K562 (cell line): ENCODE data around the gene MAGIX. TPM values are rescaled to one million over a fixed set of nuclear protein-coding genes. Genes with fewer than 3 reads are reported as not detected.
A peak's percentile ranks its signal among the peaks of the same experiment; 100 is the strongest.

Source experiments
- BDP1 ChIP-seq: IDR thresholded peaks from 3 replicates; pipeline ENCODE4 v1.6.1; 2011; ENCODE audit not compliant: insufficient read length, insufficient read depth
- ELF1 ChIP-seq: fragments of 200-800 bp; sonication (Bioruptor generic); IDR thresholded peaks from 2 replicates; pipeline ENCODE4 v1.6.1; 2016; ENCODE audit warnings: missing genetic modification characterization, missing compliant biosample characterization
- ELK3 ChIP-seq: fragments of 450-650 bp; formaldehyde crosslinking; IDR thresholded peaks from 2 replicates; pipeline ENCODE4 v1.4.0; 2020; ENCODE audit warnings: mild to moderate bottlenecking
- GTF2B ChIP-seq: IDR thresholded peaks from 2 replicates; pipeline ENCODE4 v1.6.1; 2011; ENCODE audit not compliant: insufficient read length; ENCODE audit errors: extremely low read depth
- HDAC6 ChIP-seq: IDR thresholded peaks from 2 replicates; pipeline ENCODE4 v1.6.1; 2012; ENCODE audit warnings: low read depth, mild to moderate bottlenecking, control low read depth, inconsistent platforms, low read length, moderate library complexity
- MYC ChIP-seq, 2 experiments: fragments of 250-450 bp in 1 of 2; sonication (Bioruptor Pico) in 1 of 2; IDR thresholded peaks; 2 replicates each; pipeline versions ENCODE4 v1.5.1 to v1.6.1; 2012 to 2021; ENCODE audit warnings: low read depth in 2 of 2, borderline replicate concordance in 1 of 2, improper control_type of control experiment in 1 of 2, low read length in 1 of 2, mild to moderate bottlenecking in 1 of 2, moderate library complexity in 1 of 2
- NFYB ChIP-seq: IDR thresholded peaks from 2 replicates; pipeline ENCODE4 v1.6.1; 2011; ENCODE audit warnings: mild to moderate bottlenecking, moderate library complexity; ENCODE audit not compliant: insufficient read length; ENCODE audit errors: extremely low read depth
- RBM15 ChIP-seq: fragments of 200-400 bp; formaldehyde crosslinking; IDR thresholded peaks from 2 replicates; pipeline ENCODE4 v1.6.1; 2018; ENCODE audit warnings: mild to moderate bottlenecking, low read length, moderate library complexity; ENCODE audit not compliant: insufficient read depth
- RERE ChIP-seq: sonication (generic); formaldehyde crosslinking; IDR thresholded peaks from 2 replicates; pipeline ENCODE4 v1.8.0; 2023; ENCODE audit warnings: missing genetic modification reagents, mild to moderate bottlenecking, borderline replicate concordance
- SIN3A ChIP-seq, 2 experiments: fragments of 150-350 bp in 1 of 2; IDR thresholded peaks; 2 replicates each; pipeline ENCODE4 v1.6.1; 2011 to 2016; ENCODE audit warnings: borderline replicate concordance in 2 of 2, low read depth in 2 of 2, low read length in 2 of 2, mild to moderate bottlenecking in 2 of 2, moderate library complexity in 2 of 2; ENCODE audit not compliant: control insufficient read depth in 1 of 2
- SMARCA4 ChIP-seq: fragments of 450-650 bp; IDR thresholded peaks from 2 replicates; pipeline ENCODE4 v1.6.1; 2016
- SREBF2 ChIP-seq: sonication (generic); formaldehyde crosslinking; IDR thresholded peaks from 2 replicates; pipeline ENCODE4 v1.4.0; 2020; ENCODE audit warnings: mild to moderate bottlenecking, missing genetic modification reagents
- TBL1XR1 ChIP-seq, 2 experiments: IDR thresholded peaks; 2 replicates each; pipeline ENCODE4 v1.6.1; 2012; ENCODE audit warnings: improper control_type of control experiment in 2 of 2, low read length in 2 of 2, mild to moderate bottlenecking in 1 of 2
- USF1 ChIP-seq: sonication (generic); formaldehyde crosslinking; IDR thresholded peaks from 2 replicates; pipeline ENCODE4 v1.9.0; 2022; ENCODE audit warnings: mild to moderate bottlenecking, missing genetic modification reagents
- ZNF3 ChIP-seq: fragments of 250-450 bp; sonication (Bioruptor Pico); IDR thresholded peaks from 2 replicates; pipeline ENCODE4 v1.5.0; 2021; ENCODE audit warnings: mild to moderate bottlenecking, moderate library complexity
- ZNF311 ChIP-seq: fragments of 250-450 bp; sonication (Bioruptor Pico); IDR thresholded peaks from 2 replicates; pipeline ENCODE4 v1.4.0; 2020; ENCODE audit warnings: mild to moderate bottlenecking, moderate library complexity
- ZNF384 ChIP-seq: IDR thresholded peaks from 2 replicates; pipeline ENCODE4 v1.6.1; 2012; ENCODE audit warnings: low read depth, low read length, improper control_type of control experiment
- ZNF584 ChIP-seq: fragments of 200-800 bp; sonication (Bioruptor generic); IDR thresholded peaks from 2 replicates; pipeline ENCODE4 v1.6.1; 2016; ENCODE audit warnings: low read depth, mild to moderate bottlenecking, missing genetic modification characterization, missing compliant biosample characterization
- ZNF696 ChIP-seq: fragments of 250-450 bp; sonication (Bioruptor Pico); conservative IDR thresholded peaks from 2 replicates; pipeline ENCODE4 v1.4.0; 2020; ENCODE audit warnings: mild to moderate bottlenecking, moderate library complexity
- polyA plus RNA-seq, 8 experiments: library from polyadenylated mRNA; depleted of rRNA in 4 of 8; stranded (reverse) in 5 of 8; unstranded in 3 of 8; fragments of >200 nt; fragmentation: Nextera tagmentation in 2 of 8; fragmentation: Illumina TruSeq in 1 of 8; extraction: Ambion mirVana in 2 of 8; extraction: Trizol in 1 of 8; gene quantifications; 2 replicates each; pipeline versions ENCODE4 v1.2.1 to v1.2.3, GENCODE V29; 2011 to 2014; ENCODE audit warnings: inconsistent platforms in 1 of 8, missing spikeins in 1 of 8
- total RNA-seq, 7 experiments: library from RNA; depleted of rRNA in 6 of 7; stranded (reverse); fragments of >200 nt in 6 of 7; fragmentation: Illumina TruSeq in 2 of 7; extraction: Trizol in 2 of 7; gene quantifications; 2 replicates each; pipeline versions ENCODE4 v1.2.1 to v1.2.3, GENCODE V29; 2011 to 2021; ENCODE audit warnings: low replicate concordance in 1 of 7

Gene MAGIX
- total and polyA plus RNA-seq, 9 of the 15 experiments (the other 6 are each of a cell fraction or from before 2014, with no cell fraction given) = 0.08 to 3.5 (median 0.47) TPM

- no peak for TF ChIP-seq RBM15
- no peak for TF ChIP-seq ZNF584 (CRISPR knock-in tag)
- TF ChIP-seq ELF1 (tag) = no peak
- no peak for TF ChIP-seq SMARCA4
- no peak for TF ChIP-seq USF1 (CRISPR knock-in tag)
- TF ChIP-seq ZNF311 (CRISPR knock-in tag) = no peak
- no peak; the same call in 1 of the 2 replicates for TF ChIP-seq MYC (IDR thresholded peaks at IDR 0.05; ENCODE audit: low read depth, low read length)
- TF ChIP-seq MYC (CRISPR knock-in tag; IDR thresholded peaks at IDR 0.05; ENCODE audit: borderline replicate concordance, low read depth) = no peak
- no peak for TF ChIP-seq ZNF384
- TF ChIP-seq ZNF696 (CRISPR knock-in tag) = no peak
- TF ChIP-seq ZNF3 = no peak
- 0 out of 2 replicates have a peak, but pooled peaks have one; percentile 64 for TF ChIP-seq SREBF2 (CRISPR knock-in tag)
- no peak for TF ChIP-seq SIN3A (IDR thresholded peaks at IDR 0.05; ENCODE audit: borderline replicate concordance in 2 of 2, control insufficient read depth in 1 of 2, low read depth in 2 of 2, low read length in 2 of 2)
- no peak for TF ChIP-seq RERE
- TF ChIP-seq HDAC6 = no peak
- TF ChIP-seq NFYB = no peak
- TF ChIP-seq TBL1XR1 (IDR thresholded peaks at IDR 0.05; ENCODE audit: low read length in 2 of 2) = no peak
- no peak for TF ChIP-seq GTF2B
- TF ChIP-seq ELK3 (CRISPR knock-in tag) = no peak
- TF ChIP-seq BDP1 = no peak
These were observed 30.3 kb downstream of the MAGIX start (continued) for GRCh38 chrX:49192722-49193328.
